ENCODE measurements around the gene OTUB1.

DNA sequence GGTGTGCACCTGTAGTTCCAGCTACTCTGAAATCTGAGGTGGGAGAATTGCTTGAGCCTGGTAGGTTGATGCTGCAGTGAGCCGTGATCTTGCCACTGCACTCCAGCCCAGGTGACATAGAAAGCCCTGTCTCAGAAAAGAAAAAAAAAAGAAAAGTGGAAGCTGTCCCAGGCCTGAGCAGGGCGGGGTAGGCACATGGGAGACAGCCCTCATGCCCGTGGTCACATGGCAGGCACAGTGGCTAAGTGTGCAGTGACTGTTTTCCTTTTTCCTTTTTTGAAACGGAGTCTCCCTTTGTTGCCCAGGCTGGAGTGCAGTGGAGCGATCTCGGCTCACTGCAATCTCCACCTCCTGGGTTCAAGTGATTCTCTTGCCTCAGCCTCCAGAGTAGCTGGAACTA is 7.8 kb downstream of the OTUB1 start:
- TF ChIP-seq POLR2A (IDR thresholded peaks at IDR 0.05; ENCODE audit: low read depth) (no peak), POLR2AphosphoS5 (IDR thresholded peaks at IDR 0.05) (no peak)

Measured in esophagus muscularis mucosa (tissue), 2 donors.